SJSA1 (cell line): ENCODE data around the gene NUP50. TPM values are rescaled to one million over a fixed set of nuclear protein-coding genes. Genes with fewer than 3 reads are reported as not detected.

Experiments
- DNase-seq, 2 experiments: peaks; one replicate each; pipeline ENCODE4 v3.0.0-alpha.2; 2015 to 2020; ENCODE audit warnings: low spot score in 2 of 2, low read depth in 1 of 2
- H3K27ac ChIP-seq: fragments of 250-450 bp; sonication (Bioruptor Pico); 2 replicates; pipeline ENCODE4 v1.5.1; 2020; ENCODE audit warnings: mild to moderate bottlenecking, moderate library complexity
- H3K27me3 ChIP-seq: fragments of 250-450 bp; sonication (Bioruptor Pico); replicated peaks from 2 replicates; pipeline ENCODE4 v1.5.1; 2020; ENCODE audit warnings: mild to moderate bottlenecking, moderate library complexity
- H3K36me3 ChIP-seq: fragments of 250-450 bp; sonication (Bioruptor Pico); 2 replicates; pipeline ENCODE4 v1.5.1; 2020; ENCODE audit warnings: mild to moderate bottlenecking
- H3K4me1 ChIP-seq: fragments of 250-450 bp; sonication (Bioruptor Pico); replicated peaks from 2 replicates; pipeline ENCODE4 v1.6.1; 2021; ENCODE audit warnings: mild to moderate bottlenecking
- H3K4me3 ChIP-seq: fragments of 250-450 bp; sonication (Bioruptor Pico); 2 replicates; pipeline ENCODE4 v1.5.1; 2020; ENCODE audit warnings: mild to moderate bottlenecking
- H3K9me3 ChIP-seq: fragments of 250-450 bp; sonication (Bioruptor Pico); replicated peaks from 2 replicates; pipeline ENCODE4 v1.5.1; 2020; ENCODE audit warnings: mild to moderate bottlenecking
- total RNA-seq: library from RNA; depleted of rRNA; stranded (reverse); fragments of >200 nt; shearing (Covaris generic); gene quantifications from 2 replicates; pipeline ENCODE4 v1.2.3, GENCODE V29; 2014

NUP50 gene
- total RNA-seq, 1 experiment from 2014 or later, result 61.9 TPM

GRCh38 chr22:45144916-45145315 is 18.8 kb upstream of the NUP50 start:
- H3K9me3 ChIP-seq, result no peaks in the 10 kb centered on the region
- H3K4me1 ChIP-seq, result no peaks in the 10 kb centered on the region
- no peak overlapping the region for H3K27ac ChIP-seq
- no peaks in the 10 kb centered on the region for H3K27me3 ChIP-seq
- H3K36me3 ChIP-seq, result peaks cover 27% of the 10 kb centered on the region
- DNase-seq, result no peak
- H3K4me3 ChIP-seq, result no peak overlapping the region

GRCh38 chr22:45149671-45150070 is 14.1 kb upstream of the NUP50 start:
- Histone ChIP-seq H3K36me3 (peaks cover 44% of the 10 kb centered on the region), H3K4me1 (peaks cover 8% of the 10 kb centered on the region), H3K27me3 (no peaks in the 10 kb centered on the region), H3K4me3 (no peak overlapping the region), H3K27ac (no peak overlapping the region), H3K9me3 (no peaks in the 10 kb centered on the region)
- no peak for DNase-seq

GRCh38 chr22:45150139-45150538 is 13.6 kb upstream of the NUP50 start:
- no peak for DNase-seq
- Histone ChIP-seq H3K27ac (no peak overlapping the region), H3K27me3 (no peaks in the 10 kb centered on the region), H3K4me1 (peaks cover 13% of the 10 kb centered on the region), H3K9me3 (no peaks in the 10 kb centered on the region), H3K36me3 (peaks cover 45% of the 10 kb centered on the region), H3K4me3 (no peak overlapping the region)

GRCh38 chr22:45151503-45151902 is 12.2 kb upstream of the NUP50 start:
- Histone ChIP-seq H3K27me3 (no peaks in the 10 kb centered on the region), H3K36me3 (peaks cover 56% of the 10 kb centered on the region), H3K4me3 (no peak overlapping the region), H3K27ac (no peak overlapping the region), H3K9me3 (no peaks in the 10 kb centered on the region), H3K4me1 (peaks cover 19% of the 10 kb centered on the region)
- no peak for DNase-seq

- H3K27me3 ChIP-seq, result no peaks in the 10 kb centered on the region
- peaks cover 29% of the 10 kb centered on the region for H3K4me1 ChIP-seq
- no peak overlapping the region for H3K4me3 ChIP-seq
- peak in 1 of 2 experiments; percentile 49 for DNase-seq
- no peaks in the 10 kb centered on the region for H3K9me3 ChIP-seq
- H3K27ac ChIP-seq, result peak overlapping the region; percentile 10; the same call in 1 of the 2 replicates
- H3K36me3 ChIP-seq, result peaks cover 66% of the 10 kb centered on the region
These were observed 9.3 kb upstream of the NUP50 start for GRCh38 chr22:45154383-45154782.

- peak in 1 of 2 experiments; percentile 18 for DNase-seq
- Histone ChIP-seq H3K27ac (peak overlapping the region; percentile 10), H3K4me1 (peaks cover 38% of the 10 kb centered on the region), H3K4me3 (no peak overlapping the region), H3K9me3 (no peaks in the 10 kb centered on the region), H3K36me3 (peaks cover 66% of the 10 kb centered on the region), H3K27me3 (no peaks in the 10 kb centered on the region)
These were observed 8.5 kb upstream of the NUP50 start for GRCh38 chr22:45155050-45155840.

GRCh38 chr22:45157907-45158306 is 5.8 kb upstream of the NUP50 start:
- no peaks in the 10 kb centered on the region for H3K27me3 ChIP-seq
- no peak for DNase-seq
- no peak overlapping the region; the same call in 1 of the 2 replicates for H3K27ac ChIP-seq
- H3K4me3 ChIP-seq, result no peak overlapping the region
- H3K4me1 ChIP-seq, result peaks cover 62% of the 10 kb centered on the region
- H3K36me3 ChIP-seq, result peaks cover 60% of the 10 kb centered on the region
- H3K9me3 ChIP-seq, result no peaks in the 10 kb centered on the region

- Histone ChIP-seq H3K36me3 (peaks cover 62% of the 10 kb centered on the region), H3K27me3 (no peaks in the 10 kb centered on the region), H3K27ac (peak overlapping the region; percentile 44), H3K4me1 (peaks cover 57% of the 10 kb centered on the region), H3K9me3 (no peaks in the 10 kb centered on the region), H3K4me3 (no peak overlapping the region)
- DNase-seq, result peak in 1 of 2 experiments; percentile 33
These were observed 3.9 kb upstream of the NUP50 start for GRCh38 chr22:45159652-45160462.

GRCh38 chr22:45162531-45162930 is 1.2 kb upstream of the NUP50 start:
- H3K27me3 ChIP-seq, result no peaks in the 10 kb centered on the region
- DNase-seq, result peak in 1 of 2 experiments; percentile 36
- H3K36me3 ChIP-seq, result peaks cover 61% of the 10 kb centered on the region
- H3K4me1 ChIP-seq, result peaks cover 53% of the 10 kb centered on the region
- H3K4me3 ChIP-seq, result peak overlapping the region; percentile 88
- no peaks in the 10 kb centered on the region for H3K9me3 ChIP-seq
- H3K27ac ChIP-seq, result peak overlapping the region; percentile 85

GRCh38 chr22:45163099-45163450 is 650 bp upstream of the NUP50 start:
- Histone ChIP-seq H3K27ac (peak overlapping the region; percentile 85), H3K9me3 (no peaks in the 10 kb centered on the region), H3K4me1 (peaks cover 53% of the 10 kb centered on the region), H3K36me3 (peaks cover 61% of the 10 kb centered on the region), H3K4me3 (peak overlapping the region; percentile 88), H3K27me3 (no peaks in the 10 kb centered on the region)
- DNase-seq, result peak in 1 of 2 experiments; percentile 50

GRCh38 chr22:45164270-45165088 is 754 bp downstream of the NUP50 start:
- Histone ChIP-seq H3K36me3 (peaks cover 64% of the 10 kb centered on the region), H3K9me3 (no peaks in the 10 kb centered on the region)
- DNase-seq, result peak in 1 of 2 experiments; percentile 19

GRCh38 chr22:45166932-45167331 is 3.2 kb downstream of the NUP50 start:
- H3K9me3 ChIP-seq, result no peaks in the 10 kb centered on the region

More at GRCh38 chr22:45164270-45165088, 754 bp downstream of the NUP50 start:
- H3K27ac ChIP-seq, result peak overlapping the region; percentile 85
- H3K27me3 ChIP-seq, result no peaks in the 10 kb centered on the region
- peak overlapping the region; percentile 88 for H3K4me3 ChIP-seq
- peaks cover 42% of the 10 kb centered on the region for H3K4me1 ChIP-seq

More at GRCh38 chr22:45166932-45167331, 3.2 kb downstream of the NUP50 start:
- Histone ChIP-seq H3K4me1 (peaks cover 20% of the 10 kb centered on the region), H3K36me3 (peaks cover 78% of the 10 kb centered on the region), H3K27ac (no peak overlapping the region), H3K4me3 (no peak overlapping the region), H3K27me3 (no peaks in the 10 kb centered on the region)
- DNase-seq, result no peak
